Lower leg skin (tissue), 3 donors: ENCODE results near the gene SCN1B.

Experiments used
- CTCF ChIP-seq, 3 donors: fragments of 450-650 bp; IDR thresholded peaks; one replicate each; pipeline ENCODE4 v1.5.1; 2016; ENCODE audit warnings: antibody characterized with exemption in 3 of 3, mild to moderate bottlenecking in 3 of 3, moderate library complexity in 2 of 3
- POLR2A ChIP-seq, 2 donors: fragments of 450-650 bp; IDR thresholded peaks; one replicate each; pipeline ENCODE4 v1.6.1; 2016 to 2017; ENCODE audit warnings: antibody characterized with exemption in 2 of 2, mild to moderate bottlenecking in 1 of 2, moderate library complexity in 1 of 2

GRCh38 chr19:35084509-35084762, 54.2 kb downstream of the SCN1B start:
- TF ChIP-seq CTCF (IDR thresholded peaks at IDR 0.05) (no peak), POLR2A (IDR thresholded peaks at IDR 0.05) (no peak)
